MCF 10A (cell line): ENCODE results near the gene CRYL1. TPM values are rescaled to one million over a fixed set of nuclear protein-coding genes. Genes with fewer than 3 reads are reported as not detected.
A peak's percentile ranks its signal among the peaks of the same experiment; 100 is the strongest.

Experiments
- BruUV-seq: library from RNA; stranded (reverse); fragments of 400-500 nt; replicated peaks from 2 replicates; lab custom pipeline; 2021; lab: Mats Ljungman, UMichigan
- CTCF ChIA-PET: fragments of 300-600 bp; sonication (Branson Sonifier 250); formaldehyde crosslinking; extraction: SDS; loops from one replicate; lab custom pipeline; 2021; ENCODE audit warnings: antibody characterized with exemption, inconsistent platforms; lab: Yijun Ruan, JAX
- POLR2A ChIA-PET: fragments of 300-600, 350-650 bp; sonication (Branson Sonifier 250); formaldehyde crosslinking; extraction: SDS; loops from one replicate; lab custom pipeline; 2020; ENCODE audit warnings: antibody characterized with exemption, inconsistent platforms; lab: Yijun Ruan, JAX
- DNase-seq: peaks from one replicate; pipeline ENCODE4 v3.0.0-alpha.2; 2018; ENCODE audit not compliant: unreplicated experiment
- H3K27ac Mint-ChIP-seq: one replicate; pipeline ENCODE4 v1.8.0; 2022; ENCODE audit warnings: mild to moderate bottlenecking, low read depth, mixed read lengths; ENCODE audit not compliant: unreplicated experiment
- H3K27me3 Mint-ChIP-seq: one replicate; pipeline ENCODE4 v1.8.0; 2022; ENCODE audit warnings: mixed read lengths; ENCODE audit not compliant: insufficient read depth, unreplicated experiment
- H3K36me3 Mint-ChIP-seq: one replicate; pipeline ENCODE4 v1.8.0; 2022; ENCODE audit warnings: mild to moderate bottlenecking, moderate library complexity, mixed read lengths; ENCODE audit not compliant: insufficient read depth, unreplicated experiment
- H3K4me1 Mint-ChIP-seq: one replicate; pipeline ENCODE4 v1.8.0; 2022; ENCODE audit warnings: mixed read lengths; ENCODE audit not compliant: insufficient read depth, unreplicated experiment
- H3K4me3 Mint-ChIP-seq: one replicate; pipeline ENCODE4 v1.8.0; 2022; ENCODE audit warnings: mild to moderate bottlenecking, moderate library complexity, mixed read lengths; ENCODE audit not compliant: unreplicated experiment
- H3K9me3 Mint-ChIP-seq: one replicate; pipeline ENCODE4 v1.8.0; 2022; ENCODE audit warnings: mixed read lengths; ENCODE audit not compliant: unreplicated experiment
- intact Hi-C: fragments of 100-400 bp; cut with micrococcal nuclease; formaldehyde crosslinking; loops from 2 replicates; pipeline ENCODE4 v1.14.1; 2022
- total RNA-seq: library from RNA; stranded (reverse); gene quantifications from 2 replicates; pipeline ENCODE4 v1.2.3, GENCODE V29; 2022
- TF ChIP-seq, protein P1 (sequence below): fragments of 200-600 bp; IDR thresholded peaks from one replicate; pipeline ENCODE4 v1.8.0; 2022; ENCODE audit warnings: antibody characterized with exemption, mild to moderate bottlenecking; ENCODE audit not compliant: unreplicated experiment

The CRYL1 gene
- total RNA-seq, 1 experiment from 2014 or later = 15.1 TPM

DNA sequence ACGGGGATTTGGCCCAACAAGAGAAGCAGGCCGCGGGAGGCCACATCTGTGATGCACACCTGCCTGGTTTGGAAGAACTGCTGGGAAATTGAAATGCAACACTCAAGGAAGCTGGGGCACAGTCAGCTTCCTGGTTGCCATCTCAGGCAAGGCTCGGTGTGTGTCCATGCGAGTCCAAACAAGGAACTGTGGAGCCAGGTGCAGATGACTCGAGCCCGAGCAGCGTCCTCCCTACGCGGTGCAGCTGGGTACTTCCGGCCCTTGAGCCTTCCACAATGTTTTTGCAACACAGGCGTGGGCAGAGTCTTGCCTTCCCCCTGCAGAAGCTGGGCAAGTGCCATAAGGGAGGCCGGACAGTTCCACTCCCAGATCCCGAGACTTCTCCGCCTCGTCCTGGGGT lies 94.6 kb downstream of the CRYL1 start:
- CTCF ChIA-PET = interaction anchor here (0.6 to 0.7 kb wide), 2 partner anchors 233 to 464 kb away, joined by 3 to 4 read pairs; no protein-coding TSS in a partner anchor
- Mint-ChIP-seq H3K4me3 (no peak overlapping the region), H3K4me1 (peaks cover 4% of the 10 kb centered on the region), H3K36me3 (peaks cover 5% of the 10 kb centered on the region), H3K27me3 (no peaks in the 10 kb centered on the region), H3K27ac (no peak overlapping the region), H3K9me3 (peaks cover 7% of the 10 kb centered on the region)
- intact Hi-C loops = no loop called here
- TF ChIP-seq, protein P1, sequence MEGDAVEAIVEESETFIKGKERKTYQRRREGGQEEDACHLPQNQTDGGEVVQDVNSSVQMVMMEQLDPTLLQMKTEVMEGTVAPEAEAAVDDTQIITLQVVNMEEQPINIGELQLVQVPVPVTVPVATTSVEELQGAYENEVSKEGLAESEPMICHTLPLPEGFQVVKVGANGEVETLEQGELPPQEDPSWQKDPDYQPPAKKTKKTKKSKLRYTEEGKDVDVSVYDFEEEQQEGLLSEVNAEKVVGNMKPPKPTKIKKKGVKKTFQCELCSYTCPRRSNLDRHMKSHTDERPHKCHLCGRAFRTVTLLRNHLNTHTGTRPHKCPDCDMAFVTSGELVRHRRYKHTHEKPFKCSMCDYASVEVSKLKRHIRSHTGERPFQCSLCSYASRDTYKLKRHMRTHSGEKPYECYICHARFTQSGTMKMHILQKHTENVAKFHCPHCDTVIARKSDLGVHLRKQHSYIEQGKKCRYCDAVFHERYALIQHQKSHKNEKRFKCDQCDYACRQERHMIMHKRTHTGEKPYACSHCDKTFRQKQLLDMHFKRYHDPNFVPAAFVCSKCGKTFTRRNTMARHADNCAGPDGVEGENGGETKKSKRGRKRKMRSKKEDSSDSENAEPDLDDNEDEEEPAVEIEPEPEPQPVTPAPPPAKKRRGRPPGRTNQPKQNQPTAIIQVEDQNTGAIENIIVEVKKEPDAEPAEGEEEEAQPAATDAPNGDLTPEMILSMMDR = no peak
- BruUV-seq = no TSS peak
- POLR2A ChIA-PET = interaction anchor here (0.6 to 1.6 kb wide), 4 partner anchors 10 to 154 kb away, joined by 3 to 9 read pairs (median 4); no protein-coding TSS in a partner anchor
- peak; percentile 70 for DNase-seq

DNA sequence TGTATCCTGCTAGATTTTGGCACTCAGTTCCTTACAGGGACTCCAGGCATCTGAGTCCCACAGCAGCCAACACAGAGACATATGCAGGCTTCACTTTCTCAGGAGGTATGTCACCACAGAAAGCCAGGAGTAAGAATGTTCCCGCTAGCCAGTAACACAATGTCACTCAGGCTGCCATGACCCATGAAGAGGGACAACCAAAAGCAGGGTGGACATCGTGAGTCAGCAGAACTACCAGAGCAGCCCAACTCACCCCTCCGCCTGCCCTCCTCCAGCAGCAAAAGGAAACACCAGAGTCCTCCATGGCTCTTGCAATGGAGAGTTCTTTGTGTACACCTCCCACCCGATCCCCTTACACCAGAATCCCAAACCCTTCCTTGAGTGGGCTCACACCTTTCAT lies 95.4 kb downstream of the CRYL1 start:
- POLR2A ChIA-PET = interaction anchor here (1.2 to 1.6 kb wide), 2 partner anchors 11 to 12 kb away, joined by 5 to 9 read pairs; no protein-coding TSS in a partner anchor
- BruUV-seq = no TSS peak
- peaks cover 4% of the 10 kb centered on the region for H3K4me1 Mint-ChIP-seq
- no peak overlapping the region for H3K4me3 Mint-ChIP-seq
- TF ChIP-seq, protein P1 = no peak
- no peaks in the 10 kb centered on the region for H3K27me3 Mint-ChIP-seq
- no peak overlapping the region for H3K27ac Mint-ChIP-seq
- intact Hi-C loops = no loop called here
- H3K9me3 Mint-ChIP-seq = peaks cover 7% of the 10 kb centered on the region
- CTCF ChIA-PET = interaction anchor here (0.9 kb wide), 1 partner anchor 15 kb away, joined by 3 read pairs; no protein-coding TSS in a partner anchor
- H3K36me3 Mint-ChIP-seq = peaks cover 6% of the 10 kb centered on the region
- DNase-seq = no peak

DNA sequence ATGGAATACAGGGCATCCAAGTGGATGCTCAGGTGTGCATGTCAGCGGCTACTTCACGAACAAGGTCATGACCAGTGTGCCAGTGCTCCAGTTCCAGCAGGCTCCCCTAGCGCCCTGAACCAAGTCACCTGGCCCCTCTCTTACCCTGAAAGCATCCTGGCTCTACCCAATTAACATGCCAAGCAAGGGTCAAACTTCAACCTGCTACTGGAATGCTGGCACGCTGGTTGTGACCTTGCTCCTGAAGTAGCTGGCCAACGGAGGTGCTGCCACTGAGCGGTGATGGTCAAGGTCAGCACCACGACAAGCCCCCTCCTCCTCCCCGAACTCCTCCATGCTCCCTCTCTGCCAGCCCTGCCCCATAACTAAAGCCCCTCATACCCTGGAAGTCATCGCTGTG lies 96.0 kb downstream of the CRYL1 start:
- peaks cover 4% of the 10 kb centered on the region for H3K4me1 Mint-ChIP-seq
- TF ChIP-seq, protein P1 = no peak
- no peak overlapping the region for H3K27ac Mint-ChIP-seq
- ChIA-PET CTCF (interaction anchor here (0.9 kb wide), 1 partner anchor 16 kb away, joined by 3 read pairs; no protein-coding TSS in a partner anchor), POLR2A (no interaction called here)
- H3K27me3 Mint-ChIP-seq = no peaks in the 10 kb centered on the region
- BruUV-seq = no TSS peak
- intact Hi-C loops = no loop called here
- DNase-seq = no peak
- no peak overlapping the region for H3K4me3 Mint-ChIP-seq
- H3K36me3 Mint-ChIP-seq = peaks cover 10% of the 10 kb centered on the region
- H3K9me3 Mint-ChIP-seq = peaks cover 4% of the 10 kb centered on the region

DNA sequence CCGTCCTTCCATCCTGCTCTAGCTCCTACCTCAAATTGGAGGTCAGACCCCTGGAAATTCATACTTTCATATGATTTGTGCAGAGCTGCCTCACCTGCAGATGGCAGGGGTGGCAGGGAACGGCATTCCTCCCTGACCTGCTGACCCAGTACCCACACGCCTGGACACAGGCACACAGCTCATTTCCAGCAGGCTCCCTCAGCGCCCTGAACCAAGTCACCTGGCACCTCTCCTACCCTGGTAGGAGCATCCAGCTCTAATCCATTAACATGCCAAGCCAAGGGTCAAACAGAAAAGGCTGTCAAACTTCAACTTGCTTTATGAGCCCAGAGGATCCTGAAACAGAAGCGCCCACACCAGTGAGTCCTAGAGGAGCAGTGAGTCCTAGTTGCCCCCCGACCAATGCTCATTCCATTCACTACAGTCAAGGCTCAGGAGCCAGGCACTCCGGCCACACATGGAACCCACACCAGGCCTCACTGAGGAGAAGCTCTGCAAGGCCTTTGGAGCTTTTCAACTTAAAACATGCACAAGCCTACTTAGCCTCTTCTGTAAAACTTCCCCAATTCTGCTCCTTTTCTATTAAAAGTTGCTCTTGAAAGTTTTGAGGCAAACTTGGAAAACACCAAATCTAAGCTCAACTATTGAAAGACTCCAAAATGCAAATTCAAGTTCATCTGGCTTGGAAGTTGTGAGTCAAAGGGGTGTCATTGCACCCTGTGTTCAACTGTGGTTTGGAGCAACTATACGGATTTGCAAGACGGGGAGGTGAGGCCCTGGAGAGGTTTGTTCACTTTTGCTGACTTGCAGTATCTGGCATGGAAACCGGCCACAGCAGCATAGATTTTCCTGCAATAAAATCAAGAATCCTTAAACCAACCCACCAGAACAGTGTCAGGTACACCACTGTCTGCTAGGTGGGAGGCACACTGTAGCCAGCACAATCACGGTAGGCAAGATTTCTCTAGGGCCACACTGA lies 96.7 kb downstream of the CRYL1 start:
- H3K4me1 Mint-ChIP-seq = peaks cover 4% of the 10 kb centered on the region

More for the DNA sequence above, 96.7 kb downstream of the CRYL1 start:
- ChIA-PET POLR2A (no interaction called here), CTCF (no interaction called here)
- H3K9me3 Mint-ChIP-seq = no peaks in the 10 kb centered on the region
- H3K27me3 Mint-ChIP-seq = no peaks in the 10 kb centered on the region
- TF ChIP-seq, protein P1 = no peak
- H3K36me3 Mint-ChIP-seq = peaks cover 10% of the 10 kb centered on the region
- intact Hi-C loops = no loop called here
- no peak for DNase-seq
- H3K4me3 Mint-ChIP-seq = no peak overlapping the region
- peak overlapping the region; percentile 22 for H3K27ac Mint-ChIP-seq
- BruUV-seq = no TSS peak
